Endodermal cell (in vitro differentiated cells): Measurements from ENCODE around the gene STRA6. TPM values are rescaled to one million over a fixed set of nuclear protein-coding genes. Genes with fewer than 3 reads are reported as not detected.

ENCODE experiments used
- DNase-seq: peaks from one replicate; pipeline ENCODE4 v3.0.0-alpha.2; 2017
- H3K27ac ChIP-seq: 2 replicates; pipeline ENCODE4 v1.5.1; 2013; ENCODE audit warnings: mild to moderate bottlenecking, low read depth, low read length, moderate library complexity
- H3K27me3 ChIP-seq: 2 replicates; pipeline ENCODE4 v1.6.1; 2013; ENCODE audit warnings: mild to moderate bottlenecking, low read length, moderate library complexity; ENCODE audit not compliant: insufficient read depth, control insufficient read depth, poor library complexity, severe bottlenecking
- H3K36me3 ChIP-seq: 2 replicates; pipeline ENCODE4 v1.7.0; 2013; ENCODE audit warnings: mild to moderate bottlenecking, low read length, moderate library complexity; ENCODE audit not compliant: control insufficient read depth, insufficient read depth
- H3K4me1 ChIP-seq: one replicate; pipeline ENCODE4 v1.7.0; 2013; ENCODE audit warnings: low read length; ENCODE audit not compliant: control insufficient read depth, insufficient read depth
- H3K4me3 ChIP-seq: 2 replicates; pipeline ENCODE4 v1.5.1; 2013; ENCODE audit warnings: mild to moderate bottlenecking, low read length, moderate library complexity
- H3K9ac ChIP-seq: 2 replicates; pipeline ENCODE4 v1.6.1; 2013; ENCODE audit warnings: mild to moderate bottlenecking, low read length, moderate library complexity; ENCODE audit not compliant: poor library complexity, severe bottlenecking; ENCODE audit errors: extremely low read depth
- H3K9me3 ChIP-seq: 2 replicates; pipeline ENCODE4 v1.6.1; 2013; ENCODE audit warnings: mild to moderate bottlenecking, low read length, moderate library complexity; ENCODE audit not compliant: control insufficient read depth
- H3K27ac Mint-ChIP-seq: 2 replicates; pipeline ENCODE4 v1.8.0; 2020; ENCODE audit warnings: mixed read lengths
- H3K27me3 Mint-ChIP-seq: 2 replicates; pipeline ENCODE4 v1.8.0; 2021; ENCODE audit warnings: mild to moderate bottlenecking, mixed read lengths; ENCODE audit not compliant: insufficient read depth
- H3K36me3 Mint-ChIP-seq: 2 replicates; pipeline ENCODE4 v1.8.0; 2020; ENCODE audit warnings: low read depth, mixed read lengths
- H3K4me1 Mint-ChIP-seq: 2 replicates; pipeline ENCODE4 v1.8.0; 2020; ENCODE audit warnings: mixed read lengths
- H3K4me3 Mint-ChIP-seq: 2 replicates; pipeline ENCODE4 v1.8.0; 2020; ENCODE audit warnings: mild to moderate bottlenecking, moderate library complexity, mixed read lengths
- H3K9me3 Mint-ChIP-seq: 2 replicates; pipeline ENCODE4 v1.8.0; 2020; ENCODE audit warnings: mild to moderate bottlenecking, mixed read lengths
- WGBS, 2 experiments: methylation state at CpG; one replicate each; pipeline versions ENCODE4 v1.1.5 to v1.1.7; 2013; ENCODE audit warnings: missing lambda C conversion rate in 2 of 2, mixed read lengths in 1 of 2; ENCODE audit not compliant: insufficient coverage in 1 of 2, insufficient read length in 1 of 2; 5-methylcytosine and 5-hydroxymethylcytosine counted together
- long read RNA-seq, 4 experiments: library from polyadenylated mRNA in 2 of 4; library from RNA in 1 of 4; library from capped mRNA in 1 of 4; stranded (forward) in 3 of 4; unstranded in 1 of 4; transcript quantifications; one replicate each; pipeline ENCODE4 v2.0.0, GENCODE V29; 2020 to 2021; ENCODE audit warnings: inconsistent platforms in 1 of 4
- polyA plus RNA-seq, 2 experiments: library from polyadenylated mRNA; stranded (reverse); fragments of 50-300 nt; gene quantifications; one replicate each; pipeline ENCODE4 v1.2.3, GENCODE V29; 2013
- total RNA-seq, 2 donors: library from RNA; stranded (reverse); fragmentation: NEBNext Ultra II Directional in 1 of 2; extraction: Animal tissue kit (Norgen Biotek cat#: 25700) in 1 of 2; gene quantifications; 2 replicates in 1 of 2; 3 replicates in 1 of 2; pipeline ENCODE4 v1.2.1, GENCODE V29; 2021
- TF ChIP-seq, protein P1 (sequence below): fragments of 200-600 bp; sonication (generic); conservative IDR thresholded peaks from 2 replicates; pipeline ENCODE4 v1.5.0; 2021; ENCODE audit warnings: antibody characterized with exemption, mild to moderate bottlenecking

STRA6 gene, protein sequence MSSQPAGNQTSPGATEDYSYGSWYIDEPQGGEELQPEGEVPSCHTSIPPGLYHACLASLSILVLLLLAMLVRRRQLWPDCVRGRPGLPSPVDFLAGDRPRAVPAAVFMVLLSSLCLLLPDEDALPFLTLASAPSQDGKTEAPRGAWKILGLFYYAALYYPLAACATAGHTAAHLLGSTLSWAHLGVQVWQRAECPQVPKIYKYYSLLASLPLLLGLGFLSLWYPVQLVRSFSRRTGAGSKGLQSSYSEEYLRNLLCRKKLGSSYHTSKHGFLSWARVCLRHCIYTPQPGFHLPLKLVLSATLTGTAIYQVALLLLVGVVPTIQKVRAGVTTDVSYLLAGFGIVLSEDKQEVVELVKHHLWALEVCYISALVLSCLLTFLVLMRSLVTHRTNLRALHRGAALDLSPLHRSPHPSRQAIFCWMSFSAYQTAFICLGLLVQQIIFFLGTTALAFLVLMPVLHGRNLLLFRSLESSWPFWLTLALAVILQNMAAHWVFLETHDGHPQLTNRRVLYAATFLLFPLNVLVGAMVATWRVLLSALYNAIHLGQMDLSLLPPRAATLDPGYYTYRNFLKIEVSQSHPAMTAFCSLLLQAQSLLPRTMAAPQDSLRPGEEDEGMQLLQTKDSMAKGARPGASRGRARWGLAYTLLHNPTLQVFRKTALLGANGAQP
- total RNA-seq, result 10 to 100 TPM; 18.2 to 26.2 TPM
- 25.5 TPM for polyA plus RNA-seq (2013, experiment 1 of 2)
- polyA plus RNA-seq (2013, experiment 2 of 2), result 24.2 TPM
- long read RNA-seq, experiment 1, partial matches to known transcripts, result 2 of 7 reads
- long read RNA-seq, experiment 1, other reads (novel, unspliced or antisense), result 5 of 7 reads
- long read RNA-seq, experiment 2, transcript STRA6-202 (19 exons, 2,800 nt), result major isoform, 25 of 62 reads
- long read RNA-seq, experiment 2, partial matches to known transcripts, result 13 of 62 reads
- long read RNA-seq, experiment 2, other reads (novel, unspliced or antisense), result 20 of 62 reads
- long read RNA-seq, experiment 3, transcript STRA6-209 (19 exons, 2,565 nt), result minor isoform, 12 of 86 reads
- long read RNA-seq, experiment 3, transcript STRA6-202 (19 exons, 2,800 nt), result major isoform, 23 of 86 reads
- long read RNA-seq, experiment 3, partial matches to known transcripts, result 25 of 86 reads
- long read RNA-seq, experiment 3, other reads (novel, unspliced or antisense), result 22 of 86 reads
- long read RNA-seq, experiment 4, partial matches to known transcripts, result 3 of 8 reads
- long read RNA-seq, experiment 4, other reads (novel, unspliced or antisense), result 4 of 8 reads

DNA sequence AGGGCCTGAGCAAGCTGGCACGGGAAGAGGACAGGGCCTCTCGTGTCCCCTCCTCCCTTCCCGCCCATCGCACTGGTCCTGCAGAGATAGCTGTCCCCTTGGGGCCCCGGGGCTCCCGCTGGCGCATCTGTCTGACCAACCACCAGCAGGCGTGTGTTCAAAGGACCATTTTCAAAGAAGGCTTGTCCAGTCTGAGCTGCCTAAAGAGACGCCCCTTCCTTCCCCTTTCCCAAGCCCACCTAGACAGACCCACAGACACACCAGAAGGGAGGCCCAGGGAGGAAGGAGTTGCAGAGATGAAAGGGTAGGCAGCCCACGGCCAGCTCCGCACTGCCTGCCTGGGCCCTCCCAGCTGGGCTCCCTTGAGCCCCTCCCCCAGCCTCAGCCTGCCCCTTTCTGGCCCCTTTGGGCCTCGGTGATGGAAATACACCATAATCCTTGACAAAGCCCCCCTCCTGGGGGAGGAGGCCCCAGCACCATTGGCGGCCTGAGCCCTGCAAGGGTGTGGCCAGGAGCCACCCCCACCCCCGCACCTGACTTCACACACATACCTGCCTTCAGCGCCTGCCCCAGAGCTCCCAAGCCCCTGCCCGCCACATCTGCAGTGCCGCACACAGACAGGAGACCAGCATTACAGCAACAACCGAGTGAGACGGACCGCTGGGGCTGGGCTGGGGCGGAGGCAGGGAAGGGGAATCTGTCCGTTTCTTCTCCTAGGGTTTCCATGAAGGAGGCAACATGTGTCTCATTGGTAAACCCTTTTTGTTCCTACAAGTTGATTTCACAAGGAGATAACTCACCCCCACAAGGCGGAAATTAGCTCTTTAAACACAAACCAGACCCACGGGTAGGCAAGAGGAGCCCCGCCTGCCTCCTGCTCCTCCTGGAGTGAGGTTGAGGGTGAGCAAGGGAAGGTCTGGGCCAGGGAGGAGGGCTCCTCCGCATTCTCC lies at the start of gene STRA6:
Gene STRA6 (minus strand): TSS at position 336 of the 950 bp plus-strand sequence. CDS start 520 bp downstream, outside the sequence.
- Histone ChIP-seq H3K9ac (peak within 1 kb of the TSS; percentile 6), H3K27ac (peak within 1 kb of the TSS; percentile 57), H3K9me3 (no peaks in the 10 kb centered on the region), H3K4me3 (peak within 1 kb of the TSS; percentile 70), H3K27me3 (no peaks in the 10 kb centered on the region), H3K4me1 (peaks cover 25% of the 10 kb centered on the region), H3K36me3 (no peaks in the 10 kb centered on the region)
- Mint-ChIP-seq H3K27me3 (peaks cover 15% of the 10 kb centered on the region), H3K4me1 (peaks cover 30% of the 10 kb centered on the region), H3K9me3 (no peaks in the 10 kb centered on the region), H3K4me3 (peak within 1 kb of the TSS; percentile 52), H3K36me3 (no peaks in the 10 kb centered on the region), H3K27ac (peak within 1 kb of the TSS; percentile 81)
- TF ChIP-seq, protein P1, sequence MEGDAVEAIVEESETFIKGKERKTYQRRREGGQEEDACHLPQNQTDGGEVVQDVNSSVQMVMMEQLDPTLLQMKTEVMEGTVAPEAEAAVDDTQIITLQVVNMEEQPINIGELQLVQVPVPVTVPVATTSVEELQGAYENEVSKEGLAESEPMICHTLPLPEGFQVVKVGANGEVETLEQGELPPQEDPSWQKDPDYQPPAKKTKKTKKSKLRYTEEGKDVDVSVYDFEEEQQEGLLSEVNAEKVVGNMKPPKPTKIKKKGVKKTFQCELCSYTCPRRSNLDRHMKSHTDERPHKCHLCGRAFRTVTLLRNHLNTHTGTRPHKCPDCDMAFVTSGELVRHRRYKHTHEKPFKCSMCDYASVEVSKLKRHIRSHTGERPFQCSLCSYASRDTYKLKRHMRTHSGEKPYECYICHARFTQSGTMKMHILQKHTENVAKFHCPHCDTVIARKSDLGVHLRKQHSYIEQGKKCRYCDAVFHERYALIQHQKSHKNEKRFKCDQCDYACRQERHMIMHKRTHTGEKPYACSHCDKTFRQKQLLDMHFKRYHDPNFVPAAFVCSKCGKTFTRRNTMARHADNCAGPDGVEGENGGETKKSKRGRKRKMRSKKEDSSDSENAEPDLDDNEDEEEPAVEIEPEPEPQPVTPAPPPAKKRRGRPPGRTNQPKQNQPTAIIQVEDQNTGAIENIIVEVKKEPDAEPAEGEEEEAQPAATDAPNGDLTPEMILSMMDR, result peak; percentile 57
- WGBS, 2 experiments, result 0 to 10% methylated on average over 5 to 26 of the region's 26 CpGs
- DNase-seq, result peak; percentile 98

DNA sequence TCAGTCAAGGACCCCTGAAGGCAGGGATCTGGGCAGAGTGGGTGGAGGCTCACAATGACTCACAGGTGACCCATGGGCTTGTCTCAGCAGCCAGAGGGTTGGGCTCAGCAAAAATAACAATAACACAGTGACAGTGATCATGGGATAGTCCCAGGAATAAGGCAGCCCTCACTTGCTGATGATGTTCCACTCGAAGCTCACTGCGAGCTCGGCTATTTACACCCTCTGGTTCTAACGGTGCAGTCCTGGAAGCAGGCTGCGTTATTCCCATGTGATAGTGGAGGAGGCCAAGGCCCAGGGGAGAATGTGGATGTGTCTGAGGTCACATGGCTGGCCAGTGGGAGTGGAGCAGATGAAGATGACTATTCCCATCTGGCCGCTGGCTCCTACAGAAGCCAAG lies 49.7 kb upstream of the STRA6 start:
- no peak overlapping the region for H3K4me3 Mint-ChIP-seq
- H3K27ac Mint-ChIP-seq, result no peak overlapping the region

More for the DNA sequence above, 49.7 kb upstream of the STRA6 start:
- H3K36me3 Mint-ChIP-seq, result no peaks in the 10 kb centered on the region
- peaks cover 3% of the 10 kb centered on the region for H3K27me3 Mint-ChIP-seq
- H3K36me3 ChIP-seq, result no peaks in the 10 kb centered on the region
- H3K4me1 ChIP-seq, result no peaks in the 10 kb centered on the region
- no peaks in the 10 kb centered on the region for H3K9me3 Mint-ChIP-seq
- no peaks in the 10 kb centered on the region for H3K9me3 ChIP-seq
- 92 to 96% methylated on average over 5 to 6 of the region's 6 CpGs for WGBS, 2 experiments
- H3K4me1 Mint-ChIP-seq, result no peaks in the 10 kb centered on the region
- H3K27ac ChIP-seq, result no peak overlapping the region
- no peak overlapping the region for H3K4me3 ChIP-seq
- no peaks in the 10 kb centered on the region for H3K27me3 ChIP-seq
- TF ChIP-seq, protein P1, result no peak
- no peak for DNase-seq
- H3K9ac ChIP-seq, result no peak overlapping the region
